Thoracic aorta (tissue), 2 donors: ENCODE results near the gene RAI1. TPM values are rescaled to one million over a fixed set of nuclear protein-coding genes. Genes with fewer than 3 reads are reported as not detected.
A peak's percentile ranks its signal among the peaks of the same experiment; 100 is the strongest.

ENCODE experiments used
- ATAC-seq: fragments of 150-250 bp; one replicate; pipeline ENCODE4 v1.8.0; 2017; ENCODE audit warnings: low read depth; ENCODE audit not compliant: insufficient number of reproducible peaks, low FRiP score
- DNase-seq: peaks from one replicate; pipeline ENCODE4 v3.0.0-alpha.2; 2020; ENCODE audit warnings: low spot score
- H3K27ac ChIP-seq, 2 donors: fragments of 200-600 bp; sonication (generic); 1 replicate in 1 of 2; 2 replicates in 1 of 2; pipeline ENCODE4 v1.5.1; 2016; ENCODE audit warnings: mild to moderate bottlenecking in 2 of 2, moderate library complexity in 2 of 2
- H3K27me3 ChIP-seq: fragments of 200-600 bp; sonication (generic); replicated peaks from 2 replicates; pipeline ENCODE4 v1.6.0; 2016; ENCODE audit warnings: mild to moderate bottlenecking; ENCODE audit not compliant: insufficient read depth
- H3K36me3 ChIP-seq: fragments of 200-600 bp; sonication (generic); one replicate; pipeline ENCODE4 v1.5.1; 2016
- H3K4me1 ChIP-seq, 2 donors: fragments of 200-600 bp; sonication (generic); 1 replicate in 1 of 2; 2 replicates in 1 of 2; pipeline versions ENCODE4 v1.5.1 to v1.6.0; 2016; ENCODE audit warnings: low read depth in 2 of 2, mild to moderate bottlenecking in 1 of 2; ENCODE audit not compliant: control insufficient read depth in 1 of 2
- H3K4me3 ChIP-seq: fragments of 200-600 bp; sonication (generic); 2 replicates; pipeline ENCODE4 v1.5.1; 2016; ENCODE audit warnings: mild to moderate bottlenecking
- H3K9me3 ChIP-seq: fragments of 200-600 bp; sonication (generic); 2 replicates; pipeline ENCODE4 v1.5.1; 2016
- CTCF ChIP-seq: fragments of 200-600 bp; sonication (generic); IDR thresholded peaks from one replicate; pipeline ENCODE4 v1.5.1; 2019; ENCODE audit warnings: antibody characterized with exemption
- total RNA-seq, 2 donors: library from RNA; depleted of rRNA; stranded (reverse); fragments of >200 nt; gene quantifications; one replicate each; pipeline versions ENCODE4 v1.1.0 to v1.2.3, GENCODE V29; 2016

RAI1 gene
- total RNA-seq, 2 donors from 2014 or later, result 21.0 to 31.5 TPM

- ATAC-seq (peak; percentile 47), DNase-seq (peak; percentile 35)
- peaks cover 5% of the 10 kb centered on the region for H3K36me3 ChIP-seq
- H3K4me1 ChIP-seq, result peaks cover 20 to 26% of the 10 kb centered on the region in 2 donors
- H3K27ac ChIP-seq, result peak overlapping the region; percentile 49
- no peak for TF ChIP-seq CTCF
- H3K27me3 ChIP-seq, result no peaks in the 10 kb centered on the region
- no peaks in the 10 kb centered on the region for H3K9me3 ChIP-seq
- H3K4me3 ChIP-seq, result no peak overlapping the region
These were observed 168.0 kb downstream of the RAI1 start for GRCh38 chr17:17849147-17849820.

GRCh38 chr17:17849845-17850373, 168.7 kb downstream of the RAI1 start:
- Histone ChIP-seq H3K27ac (peak overlapping the region; percentile 49), H3K4me3 (no peak overlapping the region), H3K36me3 (peaks cover 5% of the 10 kb centered on the region), H3K27me3 (no peaks in the 10 kb centered on the region), H3K9me3 (no peaks in the 10 kb centered on the region), H3K4me1 (peaks cover 23 to 31% of the 10 kb centered on the region in 2 donors)
- no peak for ATAC-seq
- peak; percentile 15 for TF ChIP-seq CTCF
- no peak for DNase-seq

GRCh38 chr17:17851103-17852002, 170.1 kb downstream of the RAI1 start:
- no peaks in the 10 kb centered on the region for H3K9me3 ChIP-seq
- TF ChIP-seq CTCF, result no peak
- no peak for DNase-seq
- H3K4me3 ChIP-seq, result no peak overlapping the region
- no peak overlapping the region for H3K27ac ChIP-seq
- H3K27me3 ChIP-seq, result no peaks in the 10 kb centered on the region
- peaks cover 36 to 46% of the 10 kb centered on the region in 2 donors for H3K4me1 ChIP-seq
- H3K36me3 ChIP-seq, result peaks cover 3% of the 10 kb centered on the region
- no peak for ATAC-seq

GRCh38 chr17:17852930-17853329, 171.7 kb downstream of the RAI1 start:
- DNase-seq (no peak), ATAC-seq (no peak)
- no peaks in the 10 kb centered on the region for H3K27me3 ChIP-seq
- no peak overlapping the region for H3K27ac ChIP-seq
- no peak for TF ChIP-seq CTCF
- H3K4me1 ChIP-seq, result peaks cover 37 to 52% of the 10 kb centered on the region in 2 donors
- H3K36me3 ChIP-seq, result no peaks in the 10 kb centered on the region
- no peaks in the 10 kb centered on the region for H3K9me3 ChIP-seq
- H3K4me3 ChIP-seq, result no peak overlapping the region
